Measurements from ENCODE around the gene FARS2. TPM values are rescaled to one million over a fixed set of nuclear protein-coding genes. Genes with fewer than 3 reads are reported as not detected.

Gene FARS2
- total RNA-seq, 5 donors from 2014 or later (not counting 1 experiment from before 2014, with no cell fraction given) = 17.9 to 24.2 (median 20.3) TPM

DNA sequence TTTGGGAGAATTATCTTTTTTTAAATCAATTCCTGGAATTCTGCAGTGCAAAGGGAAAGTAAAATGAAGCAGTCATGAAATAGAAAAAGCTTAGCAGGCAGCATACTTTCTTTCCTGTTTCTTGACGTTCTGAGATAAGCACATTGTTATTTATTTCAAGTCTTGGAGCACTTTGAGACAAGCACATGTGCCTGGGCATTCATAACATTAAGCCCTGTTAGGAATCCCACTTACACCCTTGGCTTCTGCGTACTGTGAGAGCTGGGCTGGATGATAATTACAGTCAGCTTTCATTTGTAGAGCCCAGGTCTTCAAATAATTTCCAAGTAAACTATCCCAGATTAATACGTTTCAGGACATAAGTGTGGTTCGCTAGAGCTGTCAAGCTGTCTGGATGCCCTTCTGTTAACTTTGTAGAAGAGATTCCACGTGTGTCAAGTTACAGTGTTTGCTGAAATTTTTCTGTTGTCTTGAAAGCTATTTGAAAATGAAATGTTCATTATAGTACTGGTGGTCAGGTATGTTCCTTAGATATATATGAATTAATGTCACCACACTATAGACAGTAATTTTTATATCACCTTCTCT is 8.9 kb downstream of the FARS2 start:
- ATAC-seq (replicated peaks in 1 of 4) (no peak), DNase-seq (no peak)
- Histone ChIP-seq H3K4me1 (ENCODE audit: control insufficient read depth in 1 of 2, extremely low read depth in 1 of 2, insufficient read depth in 2 of 2, low read length in 2 of 2) (peaks cover 0 to 3% of the 10 kb centered on the region in 2 experiments), H3K9me3 (no peaks in the 10 kb centered on the region), H3K27me3 (replicated peaks in 1 of 2; ENCODE audit: control insufficient read depth in 2 of 2, extremely low read depth in 1 of 2, insufficient read depth in 2 of 2, low read length in 1 of 2) (no peaks in the 10 kb centered on the region), H3K27ac (ENCODE audit: low read length) (no peak overlapping the region), H3K36me3 (ENCODE audit: control insufficient read depth in 2 of 2, extremely low read depth in 1 of 2, insufficient read depth in 1 of 2, low read length in 1 of 2) (peaks cover 0 to 3% of the 10 kb centered on the region in 2 donors), H3K4me3 (ENCODE audit: control insufficient read depth in 1 of 2, extremely low read depth in 1 of 2, low read length in 1 of 2) (no peak overlapping the region)
- CTCF ChIA-PET = no interaction called here
- no peak overlapping the region for H3K4me3 Mint-ChIP-seq
- no peaks in the 10 kb centered on the region for H3K27me3 Mint-ChIP-seq
- no peak overlapping the region for H3K27ac Mint-ChIP-seq
- H3K4me1 Mint-ChIP-seq = peaks cover 30 to 40% (median 31%) of the 10 kb centered on the region in 3 donors
- WGBS (ENCODE audit: insufficient coverage) = no CpG with 5 or more reads among the region's 5 CpGs
- POLR2A ChIA-PET = no interaction called here
- H3K36me3 Mint-ChIP-seq = peaks cover 37% of the 10 kb centered on the region
- H3K9me3 Mint-ChIP-seq = no peaks in the 10 kb centered on the region

GRCh38 chr6:5271926-5272325 is 10.6 kb downstream of the FARS2 start:
- Histone ChIP-seq H3K27me3 (replicated peaks in 1 of 2; ENCODE audit: control insufficient read depth in 2 of 2, extremely low read depth in 1 of 2, insufficient read depth in 2 of 2, low read length in 1 of 2) (no peaks in the 10 kb centered on the region), H3K9me3 (no peaks in the 10 kb centered on the region), H3K4me3 (ENCODE audit: control insufficient read depth in 1 of 2, extremely low read depth in 1 of 2, low read length in 1 of 2) (no peak overlapping the region), H3K36me3 (ENCODE audit: control insufficient read depth in 2 of 2, extremely low read depth in 1 of 2, insufficient read depth in 1 of 2, low read length in 1 of 2) (no peaks in the 10 kb centered on the region), H3K4me1 (ENCODE audit: control insufficient read depth in 1 of 2, extremely low read depth in 1 of 2, insufficient read depth in 2 of 2, low read length in 2 of 2) (peaks cover 0 to 3% of the 10 kb centered on the region in 2 experiments), H3K27ac (ENCODE audit: low read length) (no peak overlapping the region)
- ATAC-seq (replicated peaks in 1 of 4) = no peak
- WGBS (ENCODE audit: insufficient coverage) = no CpG with 5 or more reads among the region's 6 CpGs
- ChIA-PET CTCF (interaction anchor here in 1 of 2 donors (0.6 kb wide), 1 partner anchor 125 kb away, joined by 3 read pairs; no protein-coding TSS in a partner anchor), POLR2A (no interaction called here)
- Mint-ChIP-seq H3K4me1 (peaks cover 29 to 44% (median 34%) of the 10 kb centered on the region in 3 donors), H3K9me3 (no peaks in the 10 kb centered on the region), H3K4me3 (no peak overlapping the region), H3K27ac (no peak overlapping the region), H3K27me3 (no peaks in the 10 kb centered on the region), H3K36me3 (peaks cover 41% of the 10 kb centered on the region)
- DNase-seq = no peak

- Histone ChIP-seq H3K27me3 (replicated peaks in 1 of 2; ENCODE audit: control insufficient read depth in 2 of 2, extremely low read depth in 1 of 2, insufficient read depth in 2 of 2, low read length in 1 of 2) (no peaks in the 10 kb centered on the region), H3K36me3 (ENCODE audit: control insufficient read depth in 2 of 2, extremely low read depth in 1 of 2, insufficient read depth in 1 of 2, low read length in 1 of 2) (no peaks in the 10 kb centered on the region), H3K9me3 (no peaks in the 10 kb centered on the region), H3K27ac (ENCODE audit: low read length) (no peak overlapping the region), H3K4me3 (ENCODE audit: control insufficient read depth in 1 of 2, extremely low read depth in 1 of 2, low read length in 1 of 2) (no peak overlapping the region), H3K4me1 (ENCODE audit: control insufficient read depth in 1 of 2, extremely low read depth in 1 of 2, insufficient read depth in 2 of 2, low read length in 2 of 2) (peaks cover 3 to 4% of the 10 kb centered on the region in 2 experiments)
- Mint-ChIP-seq H3K27ac (peak overlapping the region in 1 of 2 donors; percentile 61), H3K4me1 (peaks cover 35 to 50% (median 39%) of the 10 kb centered on the region in 3 donors), H3K4me3 (no peak overlapping the region), H3K9me3 (no peaks in the 10 kb centered on the region), H3K36me3 (peaks cover 36% of the 10 kb centered on the region), H3K27me3 (no peaks in the 10 kb centered on the region)
- ATAC-seq (replicated peaks in 1 of 4) = peak in 1 of 4 experiments; percentile 23
- whole genome bisulfite sequencing (ENCODE audit: insufficient coverage) = 100% methylated on average over 1 of the region's 3 CpGs
- no peak for DNase-seq
- ChIA-PET POLR2A (no interaction called here), CTCF (interaction anchor here in 1 of 2 donors (1.8 kb wide), 1 partner anchor 28 kb away, joined by 4 read pairs; no protein-coding TSS in a partner anchor)
These were observed 12.9 kb downstream of the FARS2 start for GRCh38 chr6:5274231-5274630.

DNA sequence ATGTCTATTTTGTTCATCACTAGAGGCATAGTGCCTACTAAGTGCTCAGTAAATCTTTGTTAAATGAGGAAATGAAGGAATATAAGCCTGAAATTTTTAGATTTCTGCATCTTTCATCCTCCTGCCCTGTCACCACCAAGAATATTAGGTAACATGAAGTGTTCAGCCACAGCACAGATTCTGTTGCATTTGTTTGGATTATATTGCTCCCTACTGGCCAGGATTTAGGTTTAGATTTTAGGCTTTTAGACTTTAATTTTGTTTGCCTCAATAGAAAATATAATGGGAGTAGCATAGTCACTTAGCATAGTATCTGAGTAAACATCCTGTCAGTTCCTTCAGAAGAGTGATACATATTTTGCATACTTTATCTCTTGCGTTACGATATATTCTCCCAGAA is 14.2 kb downstream of the FARS2 start:
- H3K27ac Mint-ChIP-seq = no peak overlapping the region
- no CpG with 5 or more reads among the region's 2 CpGs for WGBS (ENCODE audit: insufficient coverage)
- peaks cover 34 to 60% (median 45%) of the 10 kb centered on the region in 3 donors for H3K4me1 Mint-ChIP-seq

GRCh38 chr6:5276581-5276980 is 15.3 kb downstream of the FARS2 start:
- WGBS (ENCODE audit: insufficient coverage) = 100% methylated on average over 2 of the region's 2 CpGs
- H3K27ac ChIP-seq (ENCODE audit: low read length) = no peak overlapping the region
- peaks cover 3 to 4% of the 10 kb centered on the region in 2 experiments for H3K4me1 ChIP-seq (ENCODE audit: control insufficient read depth in 1 of 2, extremely low read depth in 1 of 2, insufficient read depth in 2 of 2, low read length in 2 of 2)
- no peaks in the 10 kb centered on the region for H3K36me3 ChIP-seq (ENCODE audit: control insufficient read depth in 2 of 2, extremely low read depth in 1 of 2, insufficient read depth in 1 of 2, low read length in 1 of 2)
- no peak overlapping the region for H3K4me3 Mint-ChIP-seq
- no peaks in the 10 kb centered on the region for H3K27me3 Mint-ChIP-seq
- no peaks in the 10 kb centered on the region for H3K9me3 Mint-ChIP-seq
- ATAC-seq (replicated peaks in 1 of 4) (no peak), DNase-seq (no peak)
- CTCF ChIA-PET = interaction anchor here (0.6 to 1.1 kb wide), 5 partner anchors 26 to 170 kb away, joined by 3 to 9 read pairs (median 3); no protein-coding TSS in a partner anchor
- H3K9me3 ChIP-seq = no peaks in the 10 kb centered on the region
- no peaks in the 10 kb centered on the region for H3K27me3 ChIP-seq (replicated peaks in 1 of 2; ENCODE audit: control insufficient read depth in 2 of 2, extremely low read depth in 1 of 2, insufficient read depth in 2 of 2, low read length in 1 of 2)
- peaks cover 27% of the 10 kb centered on the region for H3K36me3 Mint-ChIP-seq
- H3K27ac Mint-ChIP-seq = no peak overlapping the region
- no peak overlapping the region for H3K4me3 ChIP-seq (ENCODE audit: control insufficient read depth in 1 of 2, extremely low read depth in 1 of 2, low read length in 1 of 2)
- POLR2A ChIA-PET = no interaction called here
- peaks cover 36 to 63% (median 44%) of the 10 kb centered on the region in 3 donors for H3K4me1 Mint-ChIP-seq

More for the DNA sequence above, 14.2 kb downstream of the FARS2 start:
- no peak overlapping the region for H3K27ac ChIP-seq (ENCODE audit: low read length)
- H3K36me3 Mint-ChIP-seq = peaks cover 34% of the 10 kb centered on the region
- ChIA-PET POLR2A (no interaction called here), CTCF (interaction anchor here (0.9 to 1.8 kb wide), 3 partner anchors 27 to 132 kb away, joined by 3 to 4 read pairs (median 3); no protein-coding TSS in a partner anchor)
- H3K4me1 ChIP-seq (ENCODE audit: control insufficient read depth in 1 of 2, extremely low read depth in 1 of 2, insufficient read depth in 2 of 2, low read length in 2 of 2) = peaks cover 3 to 4% of the 10 kb centered on the region in 2 experiments
- H3K9me3 ChIP-seq = no peaks in the 10 kb centered on the region
- ATAC-seq (replicated peaks in 1 of 4) (no peak), DNase-seq (no peak)
- no peak overlapping the region for H3K4me3 ChIP-seq (ENCODE audit: control insufficient read depth in 1 of 2, extremely low read depth in 1 of 2, low read length in 1 of 2)
- H3K27me3 Mint-ChIP-seq = no peaks in the 10 kb centered on the region
- H3K4me3 Mint-ChIP-seq = no peak overlapping the region
- H3K27me3 ChIP-seq (replicated peaks in 1 of 2; ENCODE audit: control insufficient read depth in 2 of 2, extremely low read depth in 1 of 2, insufficient read depth in 2 of 2, low read length in 1 of 2) = no peaks in the 10 kb centered on the region
- H3K9me3 Mint-ChIP-seq = no peaks in the 10 kb centered on the region
- H3K36me3 ChIP-seq (ENCODE audit: control insufficient read depth in 2 of 2, extremely low read depth in 1 of 2, insufficient read depth in 1 of 2, low read length in 1 of 2) = no peaks in the 10 kb centered on the region

GRCh38 chr6:5277589-5277988 is 16.3 kb downstream of the FARS2 start:
- H3K36me3 Mint-ChIP-seq = peaks cover 26% of the 10 kb centered on the region
- Histone ChIP-seq H3K4me3 (ENCODE audit: control insufficient read depth in 1 of 2, extremely low read depth in 1 of 2, low read length in 1 of 2) (no peak overlapping the region), H3K4me1 (ENCODE audit: control insufficient read depth in 1 of 2, extremely low read depth in 1 of 2, insufficient read depth in 2 of 2, low read length in 2 of 2) (peaks cover 3 to 4% of the 10 kb centered on the region in 2 experiments), H3K27me3 (replicated peaks in 1 of 2; ENCODE audit: control insufficient read depth in 2 of 2, extremely low read depth in 1 of 2, insufficient read depth in 2 of 2, low read length in 1 of 2) (no peaks in the 10 kb centered on the region), H3K9me3 (no peaks in the 10 kb centered on the region), H3K27ac (ENCODE audit: low read length) (no peak overlapping the region), H3K36me3 (ENCODE audit: control insufficient read depth in 2 of 2, extremely low read depth in 1 of 2, insufficient read depth in 1 of 2, low read length in 1 of 2) (no peaks in the 10 kb centered on the region)
- no peak overlapping the region for H3K4me3 Mint-ChIP-seq
- no peaks in the 10 kb centered on the region for H3K9me3 Mint-ChIP-seq
- ATAC-seq (replicated peaks in 1 of 4) (no peak), DNase-seq (no peak)
- 100% methylated on average over 1 of the region's 3 CpGs for WGBS (ENCODE audit: insufficient coverage)
- ChIA-PET POLR2A (no interaction called here), CTCF (interaction anchor here in 1 of 2 donors (1.1 kb wide), 1 partner anchor 25 kb away, joined by 4 read pairs; no protein-coding TSS in a partner anchor)
- no peak overlapping the region for H3K27ac Mint-ChIP-seq
- no peaks in the 10 kb centered on the region for H3K27me3 Mint-ChIP-seq
- H3K4me1 Mint-ChIP-seq = peaks cover 46 to 66% (median 47%) of the 10 kb centered on the region in 3 donors
